ENCODE results near the gene GJA4.
"Not testable (repeated sequence)": the region's sequence is repeated elsewhere in the genome, so short reads cannot be mapped to it uniquely, and the experiment has no call there.

The GJA4 gene

DNA sequence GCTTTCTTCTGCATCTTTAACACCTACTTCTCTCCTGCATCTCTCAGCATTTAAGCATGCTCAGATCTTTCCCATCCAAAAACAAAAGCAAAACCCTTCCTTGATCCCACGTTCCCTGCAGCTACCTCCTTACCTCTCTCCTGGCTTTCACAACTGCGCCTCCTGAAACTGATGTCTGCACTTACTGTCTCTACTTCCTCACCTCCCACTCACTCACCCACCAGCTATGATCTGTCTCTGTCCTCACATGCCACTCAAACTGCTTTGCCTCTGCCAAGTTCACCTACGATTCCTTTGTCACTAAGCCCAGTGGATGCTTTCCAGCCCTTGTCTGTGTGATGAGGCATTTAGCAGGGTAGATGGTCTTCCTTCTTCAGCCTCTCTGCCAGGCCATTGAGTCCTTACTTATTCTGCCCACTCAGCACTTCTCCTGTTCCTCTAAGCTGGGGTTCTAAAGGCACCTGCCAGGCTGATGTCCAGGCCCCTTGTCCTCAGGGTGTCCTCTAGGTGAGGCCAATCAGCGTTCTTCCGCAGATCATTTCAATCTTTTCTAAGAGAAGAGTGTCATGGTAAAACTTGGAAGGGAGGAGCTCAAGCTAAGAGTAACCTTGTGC, 21.8 kb upstream of the GJA4 start:
- no peak for DNase-seq

DNA sequence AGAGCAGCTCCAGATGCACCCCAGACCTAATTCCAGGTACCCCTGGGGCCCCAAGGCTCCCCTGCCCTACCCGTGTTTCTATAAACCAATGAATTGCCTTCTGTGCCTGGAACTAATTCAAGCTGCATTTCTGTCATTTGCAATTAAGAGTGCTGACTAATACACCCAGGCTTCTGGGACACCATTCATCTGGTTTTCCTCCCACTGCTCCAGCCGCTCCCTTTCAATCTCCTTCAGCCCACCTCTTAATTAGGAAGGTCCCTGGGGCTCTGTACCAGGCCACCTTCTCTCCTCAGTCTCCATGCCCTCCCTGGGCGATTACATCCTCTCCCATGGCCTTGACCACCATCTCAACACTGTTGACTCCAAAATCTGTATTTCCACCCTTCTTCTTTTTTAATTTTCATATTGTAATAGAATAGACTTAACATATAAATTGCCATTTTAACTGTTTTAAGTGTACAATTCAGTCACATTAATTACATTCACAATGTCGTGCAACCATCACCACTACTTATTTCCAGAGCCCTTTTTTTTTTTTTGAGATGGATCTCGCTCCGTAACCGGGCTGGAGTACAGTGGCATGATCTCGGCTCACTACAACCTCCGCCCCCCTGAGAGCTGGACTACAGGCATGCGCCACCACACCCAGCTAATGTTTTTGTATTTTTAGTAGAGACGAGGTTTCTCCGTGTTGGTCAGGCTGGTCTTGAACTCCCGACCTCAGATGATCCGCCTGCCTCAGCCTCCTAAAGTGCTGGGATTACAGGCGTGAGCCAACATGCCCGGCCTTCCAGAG, 21.0 kb upstream of the GJA4 start:
- no peak for DNase-seq

DNA sequence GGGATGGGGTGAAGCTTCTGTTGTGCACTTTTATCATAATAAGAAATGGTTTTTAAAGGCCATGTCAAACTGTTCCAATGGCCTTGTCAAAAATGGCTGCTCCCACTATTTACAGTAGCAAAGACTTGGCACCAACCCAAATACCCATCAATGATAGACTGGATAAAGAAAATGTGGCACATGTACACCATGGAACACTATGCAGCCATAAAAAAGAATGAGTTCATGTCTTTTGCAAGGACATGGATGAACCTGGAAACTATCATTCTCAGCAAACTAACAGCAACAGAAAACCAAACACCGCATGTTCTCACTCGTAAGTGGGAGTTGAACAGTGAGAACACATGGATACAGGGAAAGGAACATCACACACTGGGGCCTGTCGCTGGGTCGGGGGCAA, 19.7 kb upstream of the GJA4 start:
- DNase-seq: not testable (repeated sequence)

DNA sequence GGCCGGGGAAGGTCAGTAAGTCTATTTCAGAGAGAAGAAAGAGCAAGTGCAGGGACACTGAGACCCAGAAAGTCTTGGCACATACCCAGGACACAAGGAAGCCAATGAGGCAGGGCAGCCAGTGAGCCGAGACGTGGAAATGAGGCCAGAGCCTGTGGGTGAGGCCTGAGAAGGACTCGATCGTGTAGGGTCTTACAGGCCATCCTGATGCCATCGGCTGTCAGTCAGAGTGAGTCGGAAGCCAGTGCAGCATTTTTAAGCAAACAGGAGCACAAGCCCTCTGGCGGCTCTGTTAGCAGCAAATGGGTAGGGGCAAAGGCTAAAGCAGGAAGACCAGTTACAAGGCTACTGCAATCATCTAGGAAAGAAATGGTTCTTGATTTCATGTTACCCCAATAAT, 17.8 kb upstream of the GJA4 start:
- no peak for DNase-seq

DNA sequence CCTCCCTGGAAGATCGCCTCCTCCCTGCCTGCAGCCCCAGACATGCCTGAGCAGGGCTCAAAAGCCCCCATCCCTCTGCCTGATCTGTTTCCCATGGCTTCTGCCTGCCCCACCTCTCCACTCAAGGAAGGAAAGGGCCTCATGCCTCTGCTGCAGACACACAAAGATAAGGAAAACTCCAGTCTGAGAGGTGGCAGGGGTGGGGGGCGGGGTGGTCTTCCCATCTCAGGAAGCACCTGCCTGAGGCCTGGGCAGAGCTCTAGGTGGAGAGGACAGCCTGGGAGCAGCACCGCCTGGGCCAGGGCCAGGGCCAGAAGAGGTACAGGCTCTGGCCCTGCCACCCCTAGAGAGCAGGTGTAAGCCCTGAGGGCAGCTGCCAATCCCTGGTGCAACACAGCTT, 15.9 kb upstream of the GJA4 start:
- DNase-seq: no peak

DNA sequence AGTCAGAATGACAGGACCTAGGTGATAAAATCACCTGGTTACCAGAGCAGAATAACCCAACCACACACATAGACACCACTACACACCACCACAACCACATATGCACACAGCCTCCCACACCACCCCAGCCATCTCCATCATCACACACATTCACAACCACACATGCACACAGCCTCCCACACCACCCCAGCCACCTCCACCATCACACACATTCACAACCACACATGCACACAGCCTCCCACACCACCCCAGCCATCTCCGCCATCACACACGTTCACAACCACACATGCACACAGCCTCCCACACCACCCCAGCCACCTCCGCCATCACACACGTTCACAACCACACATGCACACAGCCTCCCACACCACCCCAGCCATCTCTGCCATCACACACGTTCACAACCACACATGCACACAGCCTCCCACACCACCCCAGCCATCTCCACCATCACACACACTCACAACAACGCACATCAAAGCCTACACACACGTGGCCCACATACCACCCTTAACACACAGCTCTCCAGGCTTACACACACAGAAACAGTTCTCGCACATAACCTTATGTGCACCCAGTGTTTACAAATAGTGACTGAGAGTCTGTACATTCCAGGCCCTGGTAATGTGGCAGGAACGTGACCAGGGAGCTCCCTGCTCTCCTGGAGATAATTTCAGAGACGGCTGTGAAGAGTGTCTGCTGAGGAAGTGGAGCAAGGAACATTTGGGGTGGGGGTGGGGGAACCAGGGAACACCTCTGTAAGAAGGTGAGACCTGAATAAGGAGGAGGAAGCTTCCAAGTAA, 15.1 kb upstream of the GJA4 start:
- no peak for DNase-seq

DNA sequence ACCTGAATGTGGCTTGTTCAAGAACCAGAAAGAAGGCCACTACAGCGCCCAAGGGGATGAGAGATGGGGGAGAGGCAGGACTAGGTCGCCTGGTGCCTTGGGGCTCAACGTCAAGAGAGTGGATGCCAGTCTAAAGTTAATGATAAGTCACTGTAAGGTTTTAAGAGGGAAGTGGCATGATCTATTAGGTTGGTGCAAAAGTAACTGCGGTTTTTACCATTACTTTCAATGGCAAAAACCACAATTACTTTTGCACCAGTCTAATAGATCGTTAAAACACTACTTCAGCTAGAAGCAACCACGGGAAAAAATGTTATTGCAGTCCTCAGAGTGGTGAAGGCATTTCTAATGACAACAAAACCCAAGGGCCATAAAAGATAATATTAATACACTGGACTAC, 14.4 kb upstream of the GJA4 start:
- DNase-seq: no peak

DNA sequence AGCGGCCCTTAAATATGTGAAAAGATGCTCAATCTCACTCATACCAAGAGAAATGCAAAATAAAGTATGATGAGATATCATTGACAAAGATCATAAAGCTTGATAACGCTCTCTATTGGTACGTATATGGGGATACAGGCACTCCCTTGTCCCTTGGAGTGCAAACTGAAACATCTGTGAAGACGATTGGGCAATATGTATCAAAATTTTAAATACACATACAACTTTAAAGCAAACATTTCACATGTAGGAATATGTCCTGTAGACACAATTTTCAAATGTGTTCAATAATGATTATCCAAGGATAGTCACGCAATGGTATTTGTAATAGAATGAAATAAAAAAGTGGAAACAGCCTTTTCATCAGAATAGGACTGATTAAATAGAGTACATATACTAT, 13.8 kb upstream of the GJA4 start:
- DNase-seq: no peak

DNA sequence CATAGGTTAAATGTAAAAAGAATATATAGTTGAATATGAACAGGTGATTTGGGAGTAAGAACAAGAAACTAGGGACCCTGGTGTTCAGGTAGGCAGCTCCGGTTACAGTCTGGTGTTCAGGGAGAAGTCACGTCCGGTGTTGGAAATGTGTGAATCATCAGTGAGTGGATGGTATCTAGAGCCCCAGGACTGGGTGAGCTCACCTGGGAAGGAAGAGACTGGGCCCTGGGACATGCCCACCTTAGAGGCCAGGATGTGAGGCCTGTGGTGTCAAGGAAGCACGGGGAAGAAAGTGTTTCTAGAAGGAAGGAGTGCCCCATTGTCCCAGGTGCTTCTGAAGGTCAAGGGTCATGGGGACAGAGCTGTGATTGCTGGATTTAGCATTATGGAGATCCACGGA, 13.3 kb upstream of the GJA4 start:
- no peak for DNase-seq

DNA sequence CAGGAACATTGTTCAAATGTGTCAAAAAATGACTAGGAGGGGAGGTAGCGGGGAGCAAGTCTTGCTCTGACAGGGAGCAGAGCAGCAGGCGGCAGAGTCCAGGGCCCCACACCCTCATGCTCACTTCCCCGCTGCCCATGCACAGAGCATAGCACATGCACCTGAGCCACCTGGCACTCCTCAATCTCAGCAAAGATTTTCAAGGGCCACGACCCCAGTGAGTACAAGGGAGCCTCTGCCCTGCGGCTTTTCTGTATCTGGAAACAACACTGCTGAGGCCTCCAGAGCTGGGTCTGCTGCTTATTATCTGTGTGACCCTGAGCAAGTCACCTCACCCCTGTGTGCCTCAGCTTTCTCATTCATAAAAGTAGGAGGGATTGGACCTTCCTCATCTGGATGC, 12.8 kb upstream of the GJA4 start:
- DNase-seq: no peak

DNA sequence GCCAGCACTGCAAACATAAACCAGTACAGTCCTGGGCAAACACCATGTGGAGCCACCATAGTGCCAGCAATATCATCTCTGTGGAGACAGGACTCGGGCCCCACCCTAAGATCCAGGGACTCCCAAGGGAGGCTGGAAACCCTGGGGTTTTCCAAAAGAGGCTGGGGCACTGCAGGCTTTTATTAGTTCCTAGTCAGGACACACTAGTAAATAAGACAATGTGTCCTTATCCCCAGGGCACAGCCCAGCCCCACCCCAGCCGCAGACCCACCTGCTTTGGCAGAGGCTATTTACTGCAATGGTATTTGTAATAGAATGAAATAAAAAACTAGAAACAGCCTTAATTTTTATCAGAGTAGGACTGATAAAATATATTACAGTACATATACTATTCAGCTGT, 12.3 kb upstream of the GJA4 start:
- DNase-seq: no peak

DNA sequence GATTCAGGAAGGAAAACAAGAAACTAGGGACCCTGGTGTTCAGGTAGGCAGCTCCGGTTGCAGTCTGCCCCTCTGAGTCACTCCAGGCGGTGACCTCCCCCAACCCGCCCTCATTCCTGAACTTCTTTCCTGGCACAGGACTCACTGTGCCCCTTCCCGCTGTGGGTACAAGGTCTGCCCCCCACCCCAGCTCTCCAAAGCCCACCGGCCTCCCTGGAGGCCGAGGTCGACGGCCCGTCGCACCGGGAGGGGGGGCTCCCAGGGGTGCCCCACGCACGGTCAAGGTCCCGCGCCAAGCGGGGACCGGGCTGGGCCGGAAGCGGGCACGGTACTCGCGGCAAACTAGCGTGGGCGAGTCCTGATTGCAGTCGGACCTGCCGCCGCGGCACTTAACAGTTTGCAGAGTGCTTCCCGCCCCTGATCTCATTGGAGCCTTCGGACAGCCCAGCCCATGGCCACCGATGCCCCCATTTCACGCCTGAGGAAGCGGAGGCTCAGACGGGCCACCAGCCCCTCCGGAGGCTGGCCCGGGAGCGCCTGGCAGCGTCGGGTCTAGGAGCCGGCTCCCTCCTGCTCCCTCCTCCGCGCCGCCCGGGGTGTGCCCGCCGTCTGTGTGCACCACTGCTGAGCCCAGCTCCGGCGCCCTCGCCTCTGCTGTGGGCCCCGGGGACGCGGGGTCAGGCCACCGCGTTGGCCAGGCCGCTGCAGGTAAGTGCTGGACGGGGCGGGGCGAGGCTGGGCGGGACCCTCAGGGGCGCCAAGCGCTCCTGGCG, 11.5 kb upstream of the GJA4 start, which contains the start of gene GJB3:
GJB3 (plus strand) TSS at position 144 of the 773 bp plus-strand sequence. CDS start 3,549 bp downstream, outside the sequence.
- no peak for DNase-seq

DNA sequence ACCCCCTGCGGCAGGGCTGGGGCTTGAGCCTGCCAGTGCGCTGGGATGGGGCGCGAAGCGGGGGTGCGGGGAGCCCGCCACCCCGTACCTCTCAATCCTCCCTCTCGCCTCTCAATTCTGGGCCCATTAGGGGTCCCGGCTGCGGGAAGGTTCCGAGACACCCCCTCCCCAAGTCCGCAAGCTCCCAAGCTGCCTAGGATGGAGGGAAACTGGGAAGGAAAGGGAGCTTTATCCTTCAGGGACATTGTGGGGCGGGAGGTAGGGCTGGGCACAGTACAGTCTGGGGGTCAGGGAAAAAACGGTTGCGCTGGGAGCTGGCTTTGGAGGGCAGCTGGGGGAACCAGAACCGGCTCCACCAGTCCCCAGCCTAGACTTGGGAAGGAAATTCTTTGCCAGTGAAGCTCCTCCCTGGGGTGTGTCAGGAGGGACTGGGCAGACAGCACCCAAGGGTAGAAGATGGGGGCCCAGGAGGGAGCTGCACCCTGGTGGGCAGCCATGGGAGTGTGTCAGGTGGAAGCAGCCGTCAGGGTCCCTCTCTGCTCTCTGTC, 10.9 kb upstream of the GJA4 start:
- no peak for DNase-seq

DNA sequence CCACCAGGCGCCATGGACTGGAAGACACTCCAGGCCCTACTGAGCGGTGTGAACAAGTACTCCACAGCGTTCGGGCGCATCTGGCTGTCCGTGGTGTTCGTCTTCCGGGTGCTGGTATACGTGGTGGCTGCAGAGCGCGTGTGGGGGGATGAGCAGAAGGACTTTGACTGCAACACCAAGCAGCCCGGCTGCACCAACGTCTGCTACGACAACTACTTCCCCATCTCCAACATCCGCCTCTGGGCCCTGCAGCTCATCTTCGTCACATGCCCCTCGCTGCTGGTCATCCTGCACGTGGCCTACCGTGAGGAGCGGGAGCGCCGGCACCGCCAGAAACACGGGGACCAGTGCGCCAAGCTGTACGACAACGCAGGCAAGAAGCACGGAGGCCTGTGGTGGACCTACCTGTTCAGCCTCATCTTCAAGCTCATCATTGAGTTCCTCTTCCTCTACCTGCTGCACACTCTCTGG, 8.0 kb upstream of the GJA4 start:
- no peak for DNase-seq

DNA sequence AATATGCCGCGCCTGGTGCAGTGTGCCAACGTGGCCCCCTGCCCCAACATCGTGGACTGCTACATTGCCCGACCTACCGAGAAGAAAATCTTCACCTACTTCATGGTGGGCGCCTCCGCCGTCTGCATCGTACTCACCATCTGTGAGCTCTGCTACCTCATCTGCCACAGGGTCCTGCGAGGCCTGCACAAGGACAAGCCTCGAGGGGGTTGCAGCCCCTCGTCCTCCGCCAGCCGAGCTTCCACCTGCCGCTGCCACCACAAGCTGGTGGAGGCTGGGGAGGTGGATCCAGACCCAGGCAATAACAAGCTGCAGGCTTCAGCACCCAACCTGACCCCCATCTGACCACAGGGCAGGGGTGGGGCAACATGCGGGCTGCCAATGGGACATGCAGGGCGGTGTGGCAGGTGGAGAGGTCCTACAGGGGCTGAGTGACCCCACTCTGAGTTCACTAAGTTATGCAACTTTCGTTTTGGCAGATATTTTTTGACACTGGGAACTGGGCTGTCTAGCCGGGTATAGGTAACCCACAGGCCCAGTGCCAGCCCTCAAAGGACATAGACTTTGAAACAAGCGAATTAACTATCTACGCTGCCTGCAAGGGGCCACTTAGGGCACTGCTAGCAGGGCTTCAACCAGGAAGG, 7.4 kb upstream of the GJA4 start:
- no peak for DNase-seq

DNA sequence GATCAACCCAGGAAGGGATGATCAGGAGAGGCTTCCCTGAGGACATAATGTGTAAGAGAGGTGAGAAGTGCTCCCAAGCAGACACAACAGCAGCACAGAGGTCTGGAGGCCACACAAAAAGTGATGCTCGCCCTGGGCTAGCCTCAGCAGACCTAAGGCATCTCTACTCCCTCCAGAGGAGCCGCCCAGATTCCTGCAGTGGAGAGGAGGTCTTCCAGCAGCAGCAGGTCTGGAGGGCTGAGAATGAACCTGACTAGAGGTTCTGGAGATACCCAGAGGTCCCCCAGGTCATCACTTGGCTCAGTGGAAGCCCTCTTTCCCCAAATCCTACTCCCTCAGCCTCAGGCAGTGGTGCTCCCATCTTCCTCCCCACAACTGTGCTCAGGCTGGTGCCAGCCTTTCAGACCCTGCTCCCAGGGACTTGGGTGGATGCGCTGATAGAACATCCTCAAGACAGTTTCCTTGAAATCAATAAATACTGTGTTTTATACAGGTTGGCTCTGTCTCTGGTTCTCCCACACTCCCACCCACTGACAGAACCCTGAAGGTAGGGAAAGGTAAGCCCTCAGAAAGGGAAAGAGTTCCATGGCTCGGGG, 6.8 kb upstream of the GJA4 start:
- no peak for DNase-seq

DNA sequence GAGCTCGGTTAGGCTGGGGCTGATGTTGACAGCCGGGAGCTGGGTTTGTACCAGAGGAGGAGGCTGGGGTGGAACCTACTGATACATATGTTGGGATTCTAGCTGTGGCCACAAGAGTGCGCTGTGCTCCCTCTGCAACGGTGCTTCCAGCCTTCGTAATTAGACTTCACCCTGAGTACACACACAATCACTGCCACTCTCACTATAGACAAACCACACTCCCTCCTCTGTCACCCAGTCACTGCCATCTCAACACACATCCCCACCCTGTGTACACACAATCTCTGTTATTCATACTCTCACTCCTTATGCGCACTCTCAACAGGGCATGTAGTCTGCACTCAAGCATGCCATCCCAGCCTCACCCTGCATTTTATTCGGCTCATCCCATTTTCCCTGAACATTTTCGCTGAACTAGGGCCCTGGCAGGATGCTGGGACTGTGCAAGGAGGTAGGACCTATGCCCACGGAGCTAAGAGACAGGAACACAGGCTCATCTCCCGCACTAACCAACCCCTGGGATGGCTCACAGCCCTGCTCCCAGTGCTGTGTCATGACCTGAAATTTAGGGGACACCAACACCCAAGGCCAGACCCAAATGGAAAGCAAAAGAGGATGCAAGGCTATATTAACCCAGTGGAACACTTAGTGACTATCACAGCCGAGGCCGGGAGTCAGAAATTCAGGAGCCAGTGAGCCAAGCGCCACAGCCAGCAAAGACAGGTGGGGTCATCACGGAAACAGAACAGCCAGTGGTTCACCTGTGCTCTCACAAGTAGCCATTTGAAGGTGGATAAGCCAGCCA, 6.1 kb upstream of the GJA4 start:
- peak; percentile 73 for DNase-seq

DNA sequence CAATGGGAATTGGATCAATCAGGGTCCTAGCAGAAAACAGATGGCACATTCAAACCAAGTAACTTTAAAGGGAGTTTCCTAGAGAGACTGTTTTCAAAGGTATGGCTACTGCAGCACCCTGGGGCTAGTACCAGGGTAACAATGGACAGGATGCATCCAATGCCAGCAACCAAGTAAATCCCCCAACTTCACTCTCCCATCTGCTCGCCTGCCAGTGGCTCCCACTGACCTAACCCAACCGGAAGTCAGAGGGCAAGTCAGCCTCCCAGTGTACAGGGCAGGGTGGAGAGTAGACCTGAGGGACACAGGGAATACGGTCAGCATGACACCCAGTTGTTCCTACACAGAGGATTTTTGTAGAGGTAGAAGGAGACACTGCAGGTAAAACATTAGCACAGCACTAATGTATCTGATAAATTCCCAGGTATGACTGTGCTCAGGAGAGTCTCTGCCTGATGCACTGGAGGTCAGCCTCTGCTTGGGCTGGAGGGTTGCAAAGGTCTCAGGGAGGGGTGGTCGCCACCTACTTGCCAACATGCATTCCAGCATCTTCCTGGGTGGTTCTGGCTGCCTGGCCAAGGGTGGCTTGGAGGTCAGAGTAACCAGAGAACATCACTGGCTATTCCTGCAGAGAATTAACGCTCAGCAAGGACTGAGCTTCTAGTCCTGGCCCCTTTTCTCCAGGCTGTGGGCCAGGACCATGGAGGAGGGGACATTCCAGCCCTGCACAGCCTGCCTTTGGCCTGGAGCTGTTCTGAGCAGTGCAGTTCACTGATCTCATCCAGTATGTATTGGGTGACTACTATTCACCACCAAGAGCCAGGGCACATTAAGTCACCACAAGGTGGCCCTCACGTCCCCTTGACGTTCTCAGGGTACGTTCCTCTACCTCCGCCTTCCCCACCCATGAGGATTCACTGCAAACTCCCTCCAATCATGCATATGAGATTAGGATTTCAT, 5.1 kb upstream of the GJA4 start:
- DNase-seq: no peak

DNA sequence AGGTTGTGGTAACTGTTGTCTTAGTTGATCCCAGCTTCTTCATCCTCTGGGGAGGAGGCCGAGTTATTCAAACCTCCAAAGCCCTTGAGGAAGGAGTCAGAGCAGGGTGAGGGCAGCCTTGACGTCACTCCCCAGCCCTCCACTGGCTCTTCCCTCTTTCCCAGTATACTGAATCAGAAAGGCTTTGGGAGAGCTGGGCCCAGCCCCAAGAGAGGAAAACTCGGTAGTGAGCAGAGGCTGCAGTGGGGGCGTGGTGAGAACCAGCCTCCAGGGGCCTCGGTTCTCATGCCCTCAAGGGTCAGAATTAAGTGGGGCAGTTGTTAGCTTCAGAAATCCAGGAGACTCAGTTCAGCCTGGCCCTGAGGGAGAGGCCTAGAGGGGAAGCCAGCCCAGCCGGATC, 1.8 kb upstream of the GJA4 start:
- DNase-seq: no peak

DNA sequence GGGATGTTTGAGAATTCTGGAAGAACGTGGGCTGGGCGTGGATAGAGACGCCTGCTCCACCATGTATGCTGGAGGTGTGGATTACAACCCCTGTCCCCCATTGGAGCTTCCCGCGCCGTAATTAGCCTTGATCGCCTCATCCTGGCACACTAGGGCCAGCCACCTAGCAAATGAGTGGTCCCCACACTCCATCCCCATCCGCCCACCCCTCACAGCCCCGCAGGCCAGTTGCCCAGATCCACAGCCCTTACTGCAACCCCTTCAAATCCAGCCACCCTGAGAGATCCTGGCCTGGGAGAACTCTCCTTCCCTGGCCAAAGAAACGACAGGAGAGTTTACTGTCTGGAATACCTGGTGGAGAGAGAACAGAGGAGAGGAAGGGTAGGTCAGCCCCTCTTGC, 375 bp upstream of the GJA4 start:
- no peak for DNase-seq
